HG03575 (cell line): ENCODE results near the gene PRC1.
"Not testable (repeated sequence)": the region's sequence is repeated elsewhere in the genome, so short reads cannot be mapped to it uniquely, and the experiment has no call there.

Experiments used
- ATAC-seq: cut with Tn5 transposase; IDR thresholded peaks from one replicate; pipeline ENCODE4 v1.9.1; 2021; ENCODE audit not compliant: unreplicated experiment, insufficient number of reproducible peaks, low FRiP score; ENCODE audit errors: extremely low read depth

Gene PRC1

DNA sequence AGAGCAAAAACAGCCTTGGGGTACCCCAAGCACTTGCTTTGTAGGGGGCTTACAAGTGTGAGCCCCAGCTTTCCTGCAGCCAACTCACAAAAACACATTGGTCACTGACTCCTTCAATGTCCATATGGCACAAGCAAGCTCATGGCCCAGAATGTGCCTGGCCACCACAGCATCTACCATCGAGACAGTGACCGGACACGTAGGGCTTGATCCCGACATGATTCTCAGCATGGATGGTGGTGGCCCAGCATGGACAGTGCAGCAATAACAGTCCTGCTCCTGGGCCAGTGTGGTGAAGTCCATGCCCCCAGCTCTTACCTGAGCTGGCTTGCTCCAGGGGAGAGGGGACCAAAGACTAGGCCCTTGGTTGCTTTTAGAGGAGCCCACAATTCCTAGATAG lies 53.3 kb downstream of the PRC1 start:
- ATAC-seq = no peak

DNA sequence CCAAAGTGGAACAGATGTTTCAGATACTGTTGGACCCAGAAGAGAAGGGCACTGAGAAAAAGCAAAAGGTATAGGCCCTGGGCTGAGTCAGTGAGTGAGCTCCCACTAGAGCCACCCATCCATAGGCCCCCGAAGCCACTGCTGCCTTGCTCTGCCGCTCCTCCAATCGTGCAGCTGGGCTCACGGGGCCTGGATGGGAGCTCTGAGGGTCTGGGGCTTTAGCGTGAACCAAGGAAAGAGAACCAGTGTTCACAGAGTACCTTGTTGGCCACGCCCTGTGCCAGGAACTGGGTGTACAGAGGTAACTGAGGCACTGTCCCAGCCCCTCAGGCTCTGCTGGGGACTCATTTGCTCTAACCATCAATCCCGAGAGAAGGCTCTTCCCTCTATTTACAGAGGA lies 54.6 kb downstream of the PRC1 start:
- ATAC-seq = no peak

DNA sequence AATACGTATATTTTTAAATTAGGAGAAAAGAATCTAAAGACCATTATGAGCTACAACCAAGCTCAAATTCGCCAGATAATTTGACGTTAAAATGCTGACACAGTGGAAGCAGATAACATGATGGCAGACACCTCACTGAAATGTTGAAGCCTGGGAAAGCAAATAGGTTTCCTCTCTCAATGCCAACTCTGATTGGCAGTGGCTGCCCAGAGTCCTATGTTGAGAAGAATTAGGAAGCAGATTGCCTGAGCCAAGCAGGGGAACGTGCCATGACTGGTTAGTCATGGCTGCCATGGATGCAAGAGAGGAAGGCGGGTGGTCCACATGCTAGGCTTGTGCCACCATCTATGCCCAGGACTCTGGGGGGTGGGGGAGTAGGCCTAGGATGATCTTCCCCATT lies 56.1 kb downstream of the PRC1 start:
- ATAC-seq = no peak

DNA sequence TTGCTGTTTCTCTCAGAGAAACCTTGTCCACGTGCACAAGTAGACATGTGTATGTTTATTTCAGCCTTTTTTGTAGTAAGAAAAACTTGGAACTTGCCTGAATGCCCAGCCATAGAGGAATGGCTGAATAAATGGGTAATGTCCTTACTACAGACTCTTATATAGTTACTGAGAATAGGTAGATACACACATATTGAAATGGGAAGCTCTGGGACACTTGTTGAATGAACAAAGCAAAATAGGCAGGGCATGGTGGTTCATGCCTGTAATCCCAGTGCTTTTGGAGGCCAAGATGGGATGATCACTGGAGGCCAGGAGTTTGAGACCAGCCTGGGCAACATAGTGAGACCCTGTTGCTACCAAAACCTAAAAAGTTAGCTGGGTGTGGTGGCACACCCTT lies 57.5 kb downstream of the PRC1 start:
- ATAC-seq = no peak

DNA sequence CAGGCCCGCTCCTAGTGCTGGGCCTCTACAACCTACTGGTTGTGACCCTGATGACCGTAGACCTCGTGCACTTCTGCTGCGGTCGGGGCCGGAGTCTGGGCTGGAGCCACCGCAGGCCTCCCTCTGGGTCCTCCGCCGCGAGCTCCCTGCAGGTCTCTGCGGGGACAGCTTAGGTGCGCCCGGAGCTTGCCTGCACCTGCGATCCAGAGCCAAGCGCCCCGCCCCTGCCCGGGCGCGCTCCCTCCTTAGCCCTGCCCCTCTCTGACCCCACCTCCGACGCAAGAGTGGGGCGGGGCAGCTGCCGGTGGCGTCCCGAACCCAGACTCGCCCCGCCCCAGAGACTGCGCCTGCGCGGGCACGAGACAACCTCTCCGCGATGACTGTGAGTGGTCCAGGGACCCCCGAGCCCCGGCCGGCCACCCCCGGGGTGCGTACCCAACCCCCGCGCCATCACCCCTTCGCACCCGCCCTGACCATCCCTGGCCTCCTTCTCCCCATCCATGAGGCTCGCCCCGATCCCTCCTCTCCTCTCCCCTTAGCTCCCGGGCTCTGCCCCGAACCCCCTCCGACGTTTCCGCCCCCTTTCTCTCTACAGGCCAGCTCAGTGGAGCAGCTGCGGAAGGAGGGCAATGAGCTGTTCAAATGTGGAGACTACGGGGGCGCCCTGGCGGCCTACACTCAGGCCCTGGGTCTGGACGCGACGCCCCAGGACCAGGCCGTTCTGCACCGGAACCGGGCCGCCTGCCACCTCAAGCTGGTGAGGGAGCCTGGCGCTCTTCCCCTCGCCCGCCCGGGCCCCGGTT lies 59.2 kb downstream of the PRC1 start, which contains the start of gene UNC45A:
UNC45A (plus strand) TSS at position 337 of the 803 bp plus-strand sequence; CDS start at position 377, 40 bp downstream.
- no peak for ATAC-seq

DNA sequence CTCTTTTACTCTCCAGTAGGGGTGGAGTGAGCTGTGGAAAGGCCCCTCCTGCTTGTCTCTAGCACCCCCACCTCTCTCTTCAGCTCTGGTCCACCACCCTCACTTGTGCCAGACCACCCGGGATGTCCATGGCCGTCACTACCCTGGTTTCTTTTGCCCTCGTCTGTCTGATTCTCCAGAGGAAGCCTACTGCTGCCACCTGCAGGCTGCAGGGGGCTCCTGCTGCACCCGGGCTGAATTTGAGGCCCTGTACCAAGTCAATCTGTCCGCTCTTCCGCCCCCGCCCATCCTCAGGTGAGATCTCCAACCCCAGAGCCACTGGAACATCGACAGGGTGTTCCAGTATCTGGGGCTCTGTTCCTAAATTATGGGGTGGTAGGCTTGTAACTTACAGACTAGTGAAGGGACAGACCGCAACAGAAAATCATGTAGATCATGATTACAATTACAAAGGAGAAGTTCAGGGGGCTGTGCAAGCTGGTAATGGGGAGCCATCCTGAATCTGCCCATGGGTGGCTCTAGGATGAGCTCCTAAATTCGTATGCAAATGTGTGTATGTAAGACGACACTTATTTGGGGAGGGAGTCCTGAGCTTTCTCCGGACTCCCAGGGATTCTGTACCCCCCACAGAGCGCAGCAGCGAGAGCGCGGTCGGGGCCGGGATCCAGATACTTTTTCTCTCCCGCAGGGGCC lies 59.9 kb downstream of the PRC1 start:
- no peak for ATAC-seq

DNA sequence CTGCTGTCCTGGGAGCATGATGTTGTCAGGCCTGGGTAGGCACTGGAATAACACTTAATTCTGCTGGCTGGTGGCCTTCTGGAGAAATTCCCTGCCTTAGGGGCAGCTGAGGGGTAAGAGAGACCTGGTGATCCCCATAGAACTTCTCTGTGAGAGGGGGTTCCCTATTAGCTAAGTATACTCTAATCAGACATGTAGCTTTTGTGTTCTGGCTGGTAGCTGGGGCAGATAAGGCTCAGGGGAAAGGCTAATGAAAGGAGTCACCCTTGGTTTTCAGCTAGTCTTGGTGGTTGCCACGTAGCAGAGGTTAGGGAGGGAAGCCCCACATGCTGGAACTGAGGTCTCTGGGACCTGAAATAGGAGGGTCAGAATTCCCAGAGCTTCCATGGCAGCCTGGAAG lies 61.0 kb downstream of the PRC1 start:
- no peak for ATAC-seq

DNA sequence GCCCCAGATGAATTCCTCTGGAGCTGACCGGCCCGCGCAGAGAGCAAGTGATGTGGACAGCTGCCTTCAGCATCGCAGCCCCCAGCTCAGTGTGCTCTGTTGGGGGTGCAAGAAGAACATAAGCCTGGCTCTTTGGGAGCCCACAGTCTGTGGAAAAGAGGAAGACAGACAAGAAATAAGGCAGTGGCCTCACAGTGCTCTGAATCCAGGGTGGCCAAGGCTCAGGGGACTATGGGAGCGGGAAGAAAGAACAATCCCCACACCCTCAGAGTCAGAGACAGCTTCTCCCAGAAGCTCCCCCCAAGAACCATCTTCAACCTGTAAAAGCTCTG lies 61.7 kb downstream of the PRC1 start:
- no peak for ATAC-seq

DNA sequence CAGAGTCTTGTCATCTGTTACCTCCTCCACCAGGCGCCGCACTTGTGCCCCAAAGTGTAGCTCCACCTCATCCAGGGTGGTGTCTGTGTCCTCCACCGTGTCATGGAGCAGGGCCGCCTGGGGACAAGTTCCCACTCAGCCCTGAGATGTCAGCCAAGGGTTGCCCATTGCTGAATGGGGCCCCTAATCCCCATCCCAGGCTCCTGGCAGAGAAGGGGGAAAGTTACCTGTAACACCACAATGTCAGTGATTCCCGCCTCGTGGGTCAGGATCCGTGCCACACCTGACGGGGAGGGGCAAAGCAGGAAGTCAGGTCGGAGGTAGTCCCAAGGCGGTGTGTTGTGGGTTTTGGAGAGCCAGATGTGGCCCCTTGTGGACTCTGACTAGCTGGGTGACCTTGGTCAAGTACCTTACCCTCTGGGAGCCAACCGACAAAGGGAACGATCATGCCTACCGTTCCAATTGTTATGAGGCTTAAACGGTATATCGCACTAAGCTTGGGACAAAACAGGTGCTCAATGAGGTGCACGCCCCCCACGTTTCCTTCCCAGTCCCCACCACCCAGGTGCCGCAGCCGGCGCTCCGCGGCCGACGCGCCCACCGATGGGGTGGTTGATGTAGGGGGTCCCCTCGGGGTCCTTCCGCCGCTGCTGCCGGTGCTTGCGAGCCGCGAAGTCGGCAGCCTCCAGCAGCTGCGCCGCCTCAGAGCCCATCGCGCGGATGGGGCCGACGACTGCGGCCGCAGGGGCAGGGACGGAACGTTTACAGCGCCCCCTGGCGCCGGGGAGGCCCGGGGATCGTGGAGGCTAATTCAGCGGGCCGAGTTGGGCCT lies 62.3 kb downstream of the PRC1 start, which contains the start of gene HDDC3:
HDDC3 (minus strand) TSS at position 722 of the 832 bp plus-strand sequence; CDS start at position 713, 9 bp downstream.
- peak; percentile 40 for ATAC-seq

DNA sequence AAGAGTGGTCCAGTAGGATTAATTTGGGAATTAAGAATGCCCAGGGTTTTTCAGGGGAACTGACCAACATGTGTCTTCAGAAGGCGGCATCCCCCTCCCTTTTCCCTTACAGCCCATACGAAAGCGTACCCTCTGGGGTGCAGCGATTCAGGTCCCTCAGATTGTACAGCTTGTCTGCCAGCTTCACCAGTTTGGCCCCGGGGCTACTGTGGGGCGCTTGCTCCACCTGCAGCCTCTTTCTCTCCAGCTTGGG lies 62.8 kb downstream of the PRC1 start:
- no peak for ATAC-seq

DNA sequence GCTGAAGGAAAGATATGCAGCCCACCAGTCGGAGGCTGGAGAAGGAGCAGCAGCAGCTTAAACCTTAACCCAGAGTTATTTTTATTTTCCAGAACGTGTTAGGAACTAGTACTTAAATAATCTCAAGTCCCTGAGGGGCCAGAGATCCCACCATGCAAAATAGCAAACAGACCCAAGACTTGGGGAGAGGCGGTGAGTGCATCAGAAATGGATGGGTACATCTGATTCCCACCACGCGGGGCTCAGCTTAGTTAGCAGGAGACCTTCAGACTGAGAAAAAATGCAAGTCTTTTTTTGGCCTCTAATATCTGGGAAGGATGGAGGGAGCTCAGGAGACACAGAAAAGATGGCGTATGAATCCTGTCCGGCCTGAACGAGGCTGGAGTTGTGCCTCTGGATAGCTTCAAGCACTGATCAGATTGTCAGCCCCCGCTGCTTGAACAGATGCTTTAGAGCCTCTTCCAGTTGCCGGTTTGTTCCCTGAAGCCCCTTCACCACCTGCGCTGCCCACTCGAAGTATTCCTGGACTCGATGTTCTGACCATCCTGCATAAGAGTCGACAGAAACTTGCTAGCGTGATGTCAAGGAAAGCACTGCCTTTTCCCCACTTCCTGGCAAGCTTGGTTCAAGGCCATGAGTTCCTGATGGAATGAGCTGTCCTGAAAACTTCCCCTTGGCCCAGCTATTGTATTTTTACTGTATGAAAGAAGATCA lies 63.3 kb downstream of the PRC1 start:
- ATAC-seq = no peak

DNA sequence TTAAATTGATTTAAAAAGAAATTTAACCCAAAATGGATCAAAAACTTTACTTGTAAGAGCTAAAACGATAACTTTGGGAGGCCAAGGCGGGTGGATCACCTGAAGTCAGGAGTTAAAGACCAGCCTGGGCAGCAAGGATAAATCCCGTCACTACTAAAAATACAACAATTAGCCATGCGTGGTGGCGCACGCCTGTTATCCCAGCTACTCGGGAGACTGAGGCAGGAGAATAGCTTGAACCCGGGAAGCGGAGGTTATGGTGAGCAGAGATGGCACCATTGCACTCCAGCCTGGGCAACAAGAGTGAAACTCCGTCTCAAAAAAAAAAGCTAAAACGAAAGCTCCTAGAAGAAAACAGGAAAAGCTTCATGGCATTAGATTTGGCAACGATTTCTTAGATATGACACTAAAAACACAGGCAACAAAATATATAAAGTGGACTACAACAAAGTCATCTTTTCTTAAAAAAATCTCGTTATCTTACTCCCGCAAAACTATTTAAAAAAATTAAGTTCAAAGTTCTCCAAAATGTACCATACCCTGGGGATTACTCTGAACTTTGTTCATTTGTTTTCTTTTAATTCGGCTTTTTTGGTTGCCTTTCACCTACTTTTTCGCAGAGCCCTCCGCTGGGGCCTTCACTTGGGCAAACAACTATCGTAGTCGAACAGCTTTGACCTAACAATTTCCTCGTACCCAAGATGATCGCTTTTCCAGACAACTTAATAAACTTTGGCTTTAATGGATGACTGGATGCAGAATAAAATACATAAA lies 64.9 kb downstream of the PRC1 start:
- ATAC-seq = no peak

DNA sequence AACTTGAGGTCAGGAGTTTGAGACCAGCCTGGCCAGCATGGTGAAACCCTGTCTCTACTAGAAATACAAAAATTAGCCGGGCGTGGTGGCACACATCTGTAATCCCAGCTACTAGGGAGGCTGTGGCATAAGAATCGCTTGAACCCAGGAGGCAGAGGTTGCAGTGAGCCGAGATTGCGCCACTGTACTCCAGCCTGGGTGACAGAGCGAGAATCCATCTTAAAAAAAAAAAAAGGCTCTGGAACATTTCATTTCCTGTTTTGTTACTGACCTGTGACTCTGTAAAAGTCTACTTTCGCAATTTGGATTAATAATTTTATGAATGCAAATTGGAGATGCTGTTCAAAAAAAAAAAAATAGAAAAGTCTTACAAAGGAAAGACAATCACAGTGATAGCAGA lies 66.2 kb downstream of the PRC1 start:
- ATAC-seq = not testable (repeated sequence)

DNA sequence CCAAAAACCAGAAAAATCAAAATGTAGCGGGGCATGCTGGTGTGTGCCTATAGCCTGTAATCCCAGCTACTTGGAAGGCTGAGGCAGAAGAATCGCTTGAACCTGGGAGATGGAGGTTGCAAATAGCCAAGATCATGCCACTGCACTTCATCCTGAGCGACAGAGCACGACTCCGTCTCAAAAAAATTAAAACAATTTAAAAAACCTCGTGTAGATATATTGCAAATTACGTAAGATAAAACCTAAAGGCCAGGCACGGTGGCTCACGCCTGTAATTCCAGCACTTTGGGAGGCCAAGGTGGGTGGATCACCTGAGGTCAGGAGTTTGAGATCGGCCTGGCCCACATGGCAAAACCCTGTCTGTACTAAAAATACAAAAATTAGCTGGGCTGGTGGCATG lies 67.6 kb downstream of the PRC1 start:
- ATAC-seq = not testable (repeated sequence)

DNA sequence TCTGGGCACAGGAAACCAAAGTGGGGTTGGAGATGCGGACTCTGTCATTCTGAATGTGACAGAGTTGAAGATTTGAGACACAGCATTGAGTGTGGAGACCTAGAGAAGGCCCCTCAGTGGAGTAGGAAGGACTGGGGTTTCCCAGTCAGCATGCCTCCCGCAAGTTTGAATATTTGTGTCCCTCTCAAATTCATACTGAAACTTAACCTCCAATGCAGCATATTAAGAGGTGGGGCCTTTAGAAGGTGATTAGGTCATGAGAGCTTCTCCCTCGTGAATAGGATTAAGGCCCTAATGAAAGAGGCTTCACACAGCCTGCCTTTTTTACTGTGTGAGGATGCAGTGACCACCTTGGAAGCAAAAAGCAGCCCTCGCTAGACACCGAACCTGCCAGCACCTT lies 70.0 kb downstream of the PRC1 start:
- ATAC-seq = no peak

DNA sequence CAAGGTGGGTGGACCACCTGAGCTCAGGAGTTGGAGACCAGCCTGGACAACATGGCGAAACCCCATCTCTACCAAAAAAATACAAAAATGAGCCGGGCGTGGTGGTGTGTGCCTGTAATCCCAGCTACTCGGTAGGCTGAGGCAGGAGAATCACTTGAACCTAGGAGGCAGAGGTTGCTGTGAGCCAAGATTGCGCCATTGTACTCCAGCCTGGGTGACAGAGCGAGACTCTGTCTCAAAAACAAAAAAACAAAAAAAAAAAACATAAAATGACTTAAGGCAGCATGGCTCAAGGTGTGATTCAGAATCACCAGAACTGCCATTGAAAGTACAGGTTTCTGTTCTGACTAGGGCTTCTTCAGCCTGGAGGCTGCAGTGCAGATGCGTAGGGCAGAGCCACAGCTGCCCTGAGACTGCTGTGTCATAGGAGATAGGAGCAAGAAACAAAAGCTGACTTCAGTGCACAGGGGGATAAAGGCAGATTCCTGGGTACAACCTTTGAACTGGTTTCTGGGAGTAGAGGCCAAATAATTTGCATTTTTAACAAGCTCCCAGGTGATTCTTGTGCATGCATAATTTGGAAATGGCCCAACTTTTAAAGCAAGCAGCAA lies 71.5 kb downstream of the PRC1 start:
- ATAC-seq = peak; percentile 87

DNA sequence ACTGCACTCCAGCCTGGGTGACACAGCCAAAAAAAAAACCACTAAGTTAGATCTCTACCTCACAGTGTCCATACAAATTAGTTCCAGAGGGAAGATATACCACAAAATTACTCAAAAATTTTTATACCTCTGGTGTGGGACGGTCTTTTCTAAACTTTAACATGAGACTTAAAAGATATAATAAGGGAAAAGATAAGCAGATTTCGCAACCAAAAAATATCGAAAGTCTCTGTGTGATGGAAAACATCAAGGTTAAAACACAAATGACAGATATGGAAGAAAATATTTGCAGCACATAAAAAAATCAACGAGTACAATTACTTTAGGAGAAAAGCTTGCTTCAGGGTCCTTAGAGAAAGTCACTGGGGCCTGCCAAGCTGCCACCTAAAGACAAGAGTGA lies 72.4 kb downstream of the PRC1 start:
- no peak for ATAC-seq

DNA sequence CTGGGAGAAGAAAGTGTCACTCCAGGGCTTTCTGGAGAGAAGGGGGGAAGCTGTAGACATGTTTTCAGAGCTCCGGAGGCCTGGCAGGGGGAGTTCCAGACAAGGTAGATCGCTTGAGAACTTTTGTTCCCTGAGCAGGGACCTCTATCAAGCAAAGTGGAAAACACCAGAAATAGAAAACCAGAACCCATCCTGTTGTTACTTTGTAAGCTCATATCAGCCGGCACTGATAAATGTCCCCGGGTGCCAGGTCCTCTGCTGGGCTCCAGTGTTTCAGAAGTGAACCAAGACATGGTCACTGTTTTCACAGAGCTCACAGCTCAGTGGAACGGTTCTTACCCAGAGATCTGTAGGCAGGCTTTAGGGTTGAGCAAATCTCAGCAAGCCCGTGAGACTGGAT lies 75.5 kb downstream of the PRC1 start:
- no peak for ATAC-seq
